H9 (cell line): ENCODE results near the gene CCDC51. TPM values are rescaled to one million over a fixed set of nuclear protein-coding genes. Genes with fewer than 3 reads are reported as not detected.
A peak's percentile ranks its signal among the peaks of the same experiment; 100 is the strongest.

ENCODE experiments used
- DNase-seq: peaks from one replicate; pipeline ENCODE4 v3.0.0-alpha.2; 2017
- H2AFZ ChIP-seq: one replicate; pipeline ENCODE4 v1.6.1; 2013; ENCODE audit warnings: mild to moderate bottlenecking, low read length, control low read depth, moderate library complexity
- H2AK5ac ChIP-seq: 2 replicates; pipeline ENCODE4 v1.6.1; 2013; ENCODE audit warnings: low read length, control low read depth, mixed read lengths; ENCODE audit not compliant: insufficient read length
- H2BK120ac ChIP-seq: one replicate; pipeline ENCODE4 v1.6.1; 2013; ENCODE audit warnings: low read depth, mild to moderate bottlenecking, low read length, control low read depth, inconsistent platforms; ENCODE audit not compliant: poor library complexity, severe bottlenecking
- H2BK12ac ChIP-seq: 2 replicates; pipeline ENCODE4 v1.6.1; 2013; ENCODE audit warnings: low read length, control low read depth, mixed read lengths, low read depth; ENCODE audit not compliant: insufficient read length
- H2BK15ac ChIP-seq: 2 replicates; pipeline ENCODE4 v1.6.1; 2013; ENCODE audit warnings: low read depth, low read length, control low read depth
- H2BK20ac ChIP-seq: one replicate; pipeline ENCODE4 v1.6.1; 2013; ENCODE audit warnings: low read depth, mild to moderate bottlenecking, low read length, control low read depth, inconsistent platforms; ENCODE audit not compliant: poor library complexity, severe bottlenecking
- H2BK5ac ChIP-seq: 2 replicates; pipeline ENCODE4 v1.6.1; 2013; ENCODE audit warnings: low read length, control low read depth, mixed read lengths; ENCODE audit not compliant: insufficient read length
- H3K14ac ChIP-seq: 2 replicates; pipeline ENCODE4 v1.6.1; 2013; ENCODE audit warnings: low read length, control low read depth; ENCODE audit not compliant: insufficient read depth
- H3K18ac ChIP-seq: 2 replicates; pipeline ENCODE4 v1.6.1; 2013; ENCODE audit warnings: low read depth, mild to moderate bottlenecking, mixed read lengths, low read length, control low read depth; ENCODE audit not compliant: insufficient read length
- H3K23ac ChIP-seq: 2 replicates; pipeline ENCODE4 v1.6.1; 2013; ENCODE audit warnings: low read length, control low read depth, mixed read lengths, low read depth; ENCODE audit not compliant: insufficient read length
- H3K23me2 ChIP-seq: 2 replicates; pipeline ENCODE4 v1.6.1; 2013; ENCODE audit warnings: low read depth, mild to moderate bottlenecking, mixed read lengths, low read length, control low read depth; ENCODE audit not compliant: insufficient read length, poor library complexity, severe bottlenecking
- H3K27ac ChIP-seq: 2 replicates; pipeline ENCODE4 v1.5.1; 2013; ENCODE audit warnings: low read length, control low read depth, mixed read lengths, low read depth; ENCODE audit not compliant: insufficient read length
- H3K27me3 ChIP-seq: 2 replicates; pipeline ENCODE4 v1.6.1; 2013; ENCODE audit warnings: low read length, control low read depth, inconsistent platforms; ENCODE audit not compliant: insufficient read depth
- H3K4ac ChIP-seq: 2 replicates; pipeline ENCODE4 v1.6.1; 2013; ENCODE audit warnings: low read depth, mild to moderate bottlenecking, control low read depth, inconsistent platforms, low read length, moderate library complexity
- H3K4me1 ChIP-seq: 2 replicates; pipeline ENCODE4 v1.6.1; 2013; ENCODE audit warnings: low read length, control low read depth, inconsistent platforms; ENCODE audit not compliant: insufficient read depth
- H3K4me2 ChIP-seq: 2 replicates; pipeline ENCODE4 v1.6.1; 2013; ENCODE audit warnings: low read length, control low read depth, mixed read lengths; ENCODE audit not compliant: insufficient read length, insufficient read depth
- H3K56ac ChIP-seq: 2 replicates; pipeline ENCODE4 v1.6.1; 2013; ENCODE audit warnings: low read depth, mild to moderate bottlenecking, mixed read lengths, low read length, control low read depth; ENCODE audit not compliant: insufficient read length
- H3K79me1 ChIP-seq: 2 replicates; pipeline ENCODE4 v1.6.1; 2013; ENCODE audit warnings: low read depth, mild to moderate bottlenecking, moderate library complexity, low read length, control low read depth, inconsistent platforms; ENCODE audit not compliant: insufficient read depth, poor library complexity, severe bottlenecking
- H3K79me2 ChIP-seq: 2 replicates; pipeline ENCODE4 v1.6.1; 2013; ENCODE audit warnings: low read length, control low read depth, inconsistent platforms; ENCODE audit not compliant: insufficient read depth
- H3K9ac ChIP-seq: 2 replicates; pipeline ENCODE4 v1.6.1; 2013; ENCODE audit warnings: low read length, control low read depth, mixed read lengths; ENCODE audit not compliant: insufficient read length; ENCODE audit errors: extremely low read depth
- H3K9me3 ChIP-seq: one replicate; pipeline ENCODE4 v1.6.1; 2013; ENCODE audit warnings: low read depth, low read length, inconsistent platforms; ENCODE audit not compliant: control insufficient read depth
- H3T11ph ChIP-seq: one replicate; pipeline ENCODE4 v1.6.1; 2013; ENCODE audit warnings: mild to moderate bottlenecking, low read length, control low read depth, inconsistent platforms
- H4K20me1 ChIP-seq: one replicate; pipeline ENCODE4 v1.6.1; 2013; ENCODE audit not compliant: control insufficient read depth, insufficient read length, insufficient read depth
- H4K5ac ChIP-seq: 2 replicates; pipeline ENCODE4 v1.6.1; 2013; ENCODE audit warnings: low read depth, mild to moderate bottlenecking, mixed read lengths, low read length, control low read depth; ENCODE audit not compliant: insufficient read length
- H4K8ac ChIP-seq: replicated peaks from 2 replicates; pipeline ENCODE4 v1.6.1; 2013; ENCODE audit warnings: low read length, control low read depth, mixed read lengths, low read depth; ENCODE audit not compliant: insufficient read length
- H4K91ac ChIP-seq: 2 replicates; pipeline ENCODE4 v1.6.1; 2013; ENCODE audit warnings: low read depth, mild to moderate bottlenecking, moderate library complexity, mixed read lengths, low read length, control low read depth; ENCODE audit not compliant: insufficient read length
- H3K27ac Mint-ChIP-seq, 3 experiments: 2 replicates in 2 of 3; 3 replicates in 1 of 3; pipeline ENCODE4 v1.8.0; 2020 to 2021; ENCODE audit warnings: mixed read lengths in 3 of 3, mild to moderate bottlenecking in 1 of 3, moderate library complexity in 1 of 3
- H3K27me3 Mint-ChIP-seq: 2 replicates; pipeline ENCODE4 v1.8.0; 2021; ENCODE audit warnings: low read depth, mild to moderate bottlenecking, moderate library complexity, mixed read lengths
- H3K36me3 Mint-ChIP-seq, 3 experiments: 2 replicates in 2 of 3; 3 replicates in 1 of 3; pipeline ENCODE4 v1.8.0; 2020 to 2021; ENCODE audit warnings: low read depth in 3 of 3, mixed read lengths in 3 of 3; ENCODE audit not compliant: insufficient read depth in 1 of 3
- H3K4me1 Mint-ChIP-seq, 2 experiments: 2 replicates each; pipeline ENCODE4 v1.8.0; 2020; ENCODE audit warnings: mixed read lengths in 2 of 2
- H3K4me3 Mint-ChIP-seq, 2 experiments: 2 replicates in 1 of 2; 3 replicates in 1 of 2; pipeline ENCODE4 v1.8.0; 2020 to 2021; ENCODE audit warnings: mild to moderate bottlenecking in 2 of 2, mixed read lengths in 2 of 2, moderate library complexity in 1 of 2
- H3K9me3 Mint-ChIP-seq, 2 experiments: 2 replicates in 1 of 2; 3 replicates in 1 of 2; pipeline ENCODE4 v1.8.0; 2020; ENCODE audit warnings: mild to moderate bottlenecking in 2 of 2, mixed read lengths in 2 of 2, moderate library complexity in 1 of 2
- WGBS: extraction: QIAGEN DNeasy Blood & Tissue Kit; methylation state at CpG from one replicate; pipeline ENCODE4 v1.1.7; 2013; ENCODE audit warnings: missing lambda C conversion rate, low lambda C conversion rate, mixed read lengths; ENCODE audit not compliant: insufficient read length; ENCODE audit errors: extremely low coverage; 5-methylcytosine and 5-hydroxymethylcytosine counted together
- total RNA-seq: library from RNA; stranded (reverse); gene quantifications from 2 replicates; pipeline ENCODE4 v1.2.1, GENCODE V29; 2021
- TF ChIP-seq, protein P1 (sequence below): fragments of 200-600 bp; sonication (generic); conservative IDR thresholded peaks from 3 replicates; pipeline ENCODE4 v1.8.0; 2021; ENCODE audit warnings: antibody characterized with exemption, mild to moderate bottlenecking

CCDC51 gene
- total RNA-seq, 1 experiment from 2014 or later, result 20.0 TPM

DNA sequence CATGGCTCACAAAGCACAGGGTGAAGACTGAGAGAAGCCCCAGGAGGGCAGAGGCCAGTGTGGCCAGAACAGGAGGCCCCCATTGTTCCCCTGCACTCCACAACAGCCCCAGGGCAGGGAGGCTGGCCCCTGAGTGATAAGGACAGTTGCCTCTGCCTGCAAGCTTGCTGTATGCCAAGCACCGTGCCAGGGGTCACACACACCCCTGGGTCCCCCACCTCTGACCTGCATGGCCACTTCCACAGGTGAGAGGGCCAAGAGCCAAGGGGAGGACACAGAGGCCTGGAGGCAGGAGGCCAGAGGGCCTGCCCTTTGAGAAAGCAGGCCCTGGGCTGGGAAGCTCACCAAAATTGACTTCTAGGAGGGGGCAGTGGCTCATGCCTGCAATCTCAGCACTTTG lies 30.4 kb upstream of the CCDC51 start:
- Histone ChIP-seq H3K27me3 (no peaks in the 10 kb centered on the region), H3K27ac (no peak overlapping the region), H2BK12ac (no peak overlapping the region), H3K79me2 (no peaks in the 10 kb centered on the region; the same call in 1 of the 2 replicates), H3K79me1 (no peaks in the 10 kb centered on the region), H3T11ph (no peak overlapping the region), H2AK5ac (no peak overlapping the region), H2BK120ac (no peak overlapping the region), H4K20me1 (no peaks in the 10 kb centered on the region), H3K4ac (no peak overlapping the region), H2BK20ac (no peak overlapping the region), H3K4me1 (peaks cover 4% of the 10 kb centered on the region; the same call in 1 of the 2 replicates), H4K8ac (no peak overlapping the region), H3K18ac (no peak overlapping the region), H3K23me2 (peaks cover 5% of the 10 kb centered on the region), H2BK15ac (no peak overlapping the region), H3K56ac (no peak overlapping the region), H4K5ac (no peak overlapping the region), H3K9me3 (no peaks in the 10 kb centered on the region), H3K23ac (no peak overlapping the region), H3K9ac (no peak overlapping the region), H3K14ac (no peak overlapping the region), H2BK5ac (no peak overlapping the region), H2AFZ (no peak overlapping the region), H4K91ac (no peak overlapping the region), H3K4me2 (no peak overlapping the region)
- TF ChIP-seq, protein P1, sequence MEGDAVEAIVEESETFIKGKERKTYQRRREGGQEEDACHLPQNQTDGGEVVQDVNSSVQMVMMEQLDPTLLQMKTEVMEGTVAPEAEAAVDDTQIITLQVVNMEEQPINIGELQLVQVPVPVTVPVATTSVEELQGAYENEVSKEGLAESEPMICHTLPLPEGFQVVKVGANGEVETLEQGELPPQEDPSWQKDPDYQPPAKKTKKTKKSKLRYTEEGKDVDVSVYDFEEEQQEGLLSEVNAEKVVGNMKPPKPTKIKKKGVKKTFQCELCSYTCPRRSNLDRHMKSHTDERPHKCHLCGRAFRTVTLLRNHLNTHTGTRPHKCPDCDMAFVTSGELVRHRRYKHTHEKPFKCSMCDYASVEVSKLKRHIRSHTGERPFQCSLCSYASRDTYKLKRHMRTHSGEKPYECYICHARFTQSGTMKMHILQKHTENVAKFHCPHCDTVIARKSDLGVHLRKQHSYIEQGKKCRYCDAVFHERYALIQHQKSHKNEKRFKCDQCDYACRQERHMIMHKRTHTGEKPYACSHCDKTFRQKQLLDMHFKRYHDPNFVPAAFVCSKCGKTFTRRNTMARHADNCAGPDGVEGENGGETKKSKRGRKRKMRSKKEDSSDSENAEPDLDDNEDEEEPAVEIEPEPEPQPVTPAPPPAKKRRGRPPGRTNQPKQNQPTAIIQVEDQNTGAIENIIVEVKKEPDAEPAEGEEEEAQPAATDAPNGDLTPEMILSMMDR, result no peak
- Mint-ChIP-seq H3K27ac (peak overlapping the region; percentile 28 to 88 (median 71); a peak in 3 of 7 replicates), H3K9me3 (no peaks in the 10 kb centered on the region; a peak in 1 of 5 replicates), H3K36me3 (peaks cover 15 to 32% (median 30%) of the 10 kb centered on the region in 3 experiments), H3K4me3 (peak overlapping the region in 1 of 2 experiments; percentile 27; a peak in 1 of 5 replicates), H3K27me3 (no peaks in the 10 kb centered on the region; the same call in 1 of the 2 replicates), H3K4me1 (peaks cover 29 to 41% of the 10 kb centered on the region in 2 experiments)
- no CpG with 5 or more reads among the region's 1 CpG for WGBS
- DNase-seq, result no peak
